NCI-H82 treated with DMSO at 0.1 percent for 48 hours (cell line): ENCODE results near the gene TAF12.
A peak's percentile ranks its signal among the peaks of the same experiment; 100 is the strongest.
"Not testable (repeated sequence)": the region's sequence is repeated elsewhere in the genome, so short reads cannot be mapped to it uniquely, and the experiment has no call there.

ENCODE experiments used
- DNase-seq: peaks from one replicate; lab custom pipeline; 2025; ENCODE audit not compliant: unreplicated experiment; lab: John Stamatoyannopoulos, UW

Gene TAF12

GRCh38 chr1:28582248-28582615, 60.6 kb downstream of the TAF12 start:
- DNase-seq, result no peak

GRCh38 chr1:28581531-28582247, 61.2 kb downstream of the TAF12 start:
- DNase-seq, result peak; percentile 93

- no peak for DNase-seq
Observed at GRCh38 chr1:28580722-28581530, 61.9 kb downstream of the TAF12 start.

GRCh38 chr1:28579401-28579800, 63.5 kb downstream of the TAF12 start:
- no peak for DNase-seq

GRCh38 chr1:28578696-28579218, 64.1 kb downstream of the TAF12 start:
- no peak for DNase-seq

GRCh38 chr1:28577738-28578536, 64.9 kb downstream of the TAF12 start:
- DNase-seq, result no peak

- no peak for DNase-seq
Observed at GRCh38 chr1:28577052-28577678, 65.7 kb downstream of the TAF12 start.

- DNase-seq, result no peak
Observed at GRCh38 chr1:28573564-28573963, 69.3 kb downstream of the TAF12 start.

- DNase-seq, result not testable (repeated sequence)
Observed at GRCh38 chr1:28572891-28573290, 70.0 kb downstream of the TAF12 start.

GRCh38 chr1:28571911-28572310, 71.0 kb downstream of the TAF12 start:
- no peak for DNase-seq

- no peak for DNase-seq
Observed at GRCh38 chr1:28566931-28567330, 75.9 kb downstream of the TAF12 start.

GRCh38 chr1:28565726-28566125, 77.1 kb downstream of the TAF12 start:
- DNase-seq, result no peak

GRCh38 chr1:28565040-28565439, 77.8 kb downstream of the TAF12 start:
- DNase-seq, result no peak

GRCh38 chr1:28564310-28564709, 78.6 kb downstream of the TAF12 start:
- no peak for DNase-seq

GRCh38 chr1:28560886-28561285, 82.0 kb downstream of the TAF12 start:
- no peak for DNase-seq
